HAP-1 (cell line): ENCODE data around the gene STK38L.
A peak's percentile ranks its signal among the peaks of the same experiment; 100 is the strongest.

Experiments
- DNase-seq, 2 experiments: peaks; one replicate each; pipeline ENCODE4 v3.0.0-alpha.2; 2016 to 2020; ENCODE audit warnings: low spot score in 2 of 2
- H3K27me3 ChIP-seq: fragments of 250-450 bp; sonication (Bioruptor Pico); 2 replicates; pipeline ENCODE4 v1.5.1; 2020; ENCODE audit warnings: low read depth, mild to moderate bottlenecking, moderate library complexity
- H3K36me3 ChIP-seq: fragments of 250-450 bp; sonication (Bioruptor Pico); replicated peaks from 2 replicates; pipeline ENCODE4 v1.5.1; 2020; ENCODE audit warnings: mild to moderate bottlenecking
- H3K4me1 ChIP-seq: fragments of 250-450 bp; sonication (Bioruptor Pico); 2 replicates; pipeline ENCODE4 v1.5.1; 2020; ENCODE audit warnings: mild to moderate bottlenecking
- H3K4me3 ChIP-seq: fragments of 250-450 bp; sonication (Bioruptor Pico); 2 replicates; pipeline ENCODE4 v1.5.1; 2020; ENCODE audit warnings: mild to moderate bottlenecking, moderate library complexity
- H3K9me3 ChIP-seq: fragments of 250-450 bp; sonication (Bioruptor Pico); 2 replicates; pipeline ENCODE4 v1.5.1; 2020; ENCODE audit warnings: mild to moderate bottlenecking, moderate library complexity
- in situ Hi-C: fragments of 300-500 bp; cut with MboI; formaldehyde crosslinking; loops from 3 replicates; pipeline ENCODE4 v1.14.3; 2020; ENCODE audit warnings: low sequenced_read_pairs, inconsistent platforms, mixed read lengths

STK38L gene

DNA sequence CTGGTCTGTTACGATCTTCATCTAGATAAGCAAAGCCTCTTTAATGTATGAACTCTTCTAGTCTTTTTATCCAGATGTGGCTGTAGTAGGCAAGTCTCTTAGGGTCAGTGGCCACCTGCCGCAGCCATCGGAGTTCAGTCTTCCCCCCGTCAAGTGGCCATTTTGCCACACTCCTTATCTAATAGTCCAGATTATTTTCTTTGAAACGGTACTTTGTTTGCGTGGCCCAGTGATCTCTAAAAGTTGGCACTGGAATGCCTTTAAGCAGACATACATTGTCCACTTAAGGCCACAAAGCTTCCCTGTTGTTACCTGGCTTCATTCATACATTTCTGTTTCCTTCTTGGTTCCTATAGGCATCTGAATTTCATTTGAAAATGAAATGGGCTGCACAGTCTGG, 52.6 kb downstream of the STK38L start:
- H3K4me1 ChIP-seq, result peaks cover 29% of the 10 kb centered on the region
- no peaks in the 10 kb centered on the region for H3K9me3 ChIP-seq
- in situ Hi-C loops, result loop anchor here (10.0 kb wide), 1 partner anchor 52 kb away; the partner anchor contains the start of gene STK38L
- no peak overlapping the region for H3K4me3 ChIP-seq
- H3K36me3 ChIP-seq, result no peaks in the 10 kb centered on the region; the same call in 1 of the 2 replicates
- no peak for DNase-seq
- no peaks in the 10 kb centered on the region for H3K27me3 ChIP-seq

DNA sequence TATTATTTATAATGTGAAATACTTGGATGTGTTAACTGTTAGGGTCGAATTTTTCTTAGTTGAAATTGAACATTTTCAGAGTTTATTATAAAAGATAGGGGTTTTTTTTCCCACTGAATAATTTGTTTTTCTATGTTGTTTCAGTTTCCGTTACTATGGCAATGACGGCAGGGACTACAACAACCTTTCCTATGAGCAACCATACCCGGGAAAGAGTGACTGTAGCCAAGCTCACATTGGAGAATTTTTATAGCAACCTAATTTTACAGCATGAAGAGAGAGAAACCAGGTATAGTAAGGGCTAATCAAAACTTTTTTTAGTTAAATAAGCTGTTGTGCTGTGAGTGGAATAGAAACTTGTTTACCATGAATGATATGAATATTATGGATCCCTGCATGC, 53.5 kb downstream of the STK38L start:
- Histone ChIP-seq H3K36me3 (no peaks in the 10 kb centered on the region; the same call in 1 of the 2 replicates), H3K9me3 (no peaks in the 10 kb centered on the region), H3K27me3 (no peaks in the 10 kb centered on the region), H3K4me1 (peaks cover 27% of the 10 kb centered on the region), H3K4me3 (no peak overlapping the region)
- in situ Hi-C loops, result loop anchor here (10.0 kb wide), 1 partner anchor 53 kb away; the partner anchor contains the start of gene STK38L
- no peak for DNase-seq

DNA sequence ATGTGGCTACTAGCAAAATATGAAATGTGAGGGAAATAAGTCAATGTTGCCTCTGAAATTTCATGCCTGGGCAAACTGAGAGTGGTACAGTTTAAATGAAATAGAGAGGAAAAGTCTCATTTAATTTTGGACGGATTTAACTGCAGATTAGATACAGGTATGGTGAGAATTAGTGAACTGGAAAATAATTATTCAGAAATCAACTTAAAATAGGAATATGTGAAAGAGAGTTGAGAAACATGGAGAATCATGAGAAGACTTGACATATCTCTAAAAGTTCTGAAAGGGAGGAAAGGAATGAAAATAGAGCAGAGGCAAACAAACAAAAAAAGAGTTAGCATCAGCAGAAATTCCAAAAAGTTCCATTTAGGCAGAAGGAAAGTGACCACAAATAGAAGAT, 55.0 kb downstream of the STK38L start:
- in situ Hi-C loops, result loop anchor here (10.0 kb wide), 1 partner anchor 54 kb away; the partner anchor contains the start of gene STK38L
- no peak overlapping the region for H3K4me3 ChIP-seq
- H3K9me3 ChIP-seq, result no peaks in the 10 kb centered on the region
- peaks cover 11% of the 10 kb centered on the region for H3K4me1 ChIP-seq
- DNase-seq, result no peak
- no peaks in the 10 kb centered on the region for H3K27me3 ChIP-seq
- no peaks in the 10 kb centered on the region; the same call in 1 of the 2 replicates for H3K36me3 ChIP-seq

DNA sequence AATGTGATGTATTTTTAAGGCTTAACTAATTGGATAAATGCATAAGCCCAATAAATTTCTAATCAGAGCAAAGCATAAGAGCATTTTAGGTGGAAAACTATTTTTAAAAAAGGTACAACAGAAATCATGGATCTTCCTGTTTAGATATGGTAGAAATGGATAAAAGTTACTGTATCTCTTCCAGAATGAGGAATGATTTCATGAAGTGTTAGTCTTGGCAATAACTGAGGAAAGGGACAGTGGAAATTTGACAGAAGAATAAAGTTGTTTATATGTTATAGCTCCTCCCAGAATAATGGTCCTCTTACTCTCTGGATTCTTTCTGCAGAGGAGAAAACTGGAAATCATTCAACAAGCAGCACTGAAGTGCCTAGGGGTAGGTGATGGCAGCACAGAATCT, 56.1 kb downstream of the STK38L start:
- Histone ChIP-seq H3K4me1 (peaks cover 8% of the 10 kb centered on the region), H3K27me3 (no peaks in the 10 kb centered on the region), H3K9me3 (no peaks in the 10 kb centered on the region), H3K4me3 (no peak overlapping the region), H3K36me3 (no peaks in the 10 kb centered on the region; the same call in 1 of the 2 replicates)
- no peak for DNase-seq
- in situ Hi-C loops, result loop anchor here (25.0 kb wide), 1 partner anchor 263 kb away; no protein-coding TSS in a partner anchor

DNA sequence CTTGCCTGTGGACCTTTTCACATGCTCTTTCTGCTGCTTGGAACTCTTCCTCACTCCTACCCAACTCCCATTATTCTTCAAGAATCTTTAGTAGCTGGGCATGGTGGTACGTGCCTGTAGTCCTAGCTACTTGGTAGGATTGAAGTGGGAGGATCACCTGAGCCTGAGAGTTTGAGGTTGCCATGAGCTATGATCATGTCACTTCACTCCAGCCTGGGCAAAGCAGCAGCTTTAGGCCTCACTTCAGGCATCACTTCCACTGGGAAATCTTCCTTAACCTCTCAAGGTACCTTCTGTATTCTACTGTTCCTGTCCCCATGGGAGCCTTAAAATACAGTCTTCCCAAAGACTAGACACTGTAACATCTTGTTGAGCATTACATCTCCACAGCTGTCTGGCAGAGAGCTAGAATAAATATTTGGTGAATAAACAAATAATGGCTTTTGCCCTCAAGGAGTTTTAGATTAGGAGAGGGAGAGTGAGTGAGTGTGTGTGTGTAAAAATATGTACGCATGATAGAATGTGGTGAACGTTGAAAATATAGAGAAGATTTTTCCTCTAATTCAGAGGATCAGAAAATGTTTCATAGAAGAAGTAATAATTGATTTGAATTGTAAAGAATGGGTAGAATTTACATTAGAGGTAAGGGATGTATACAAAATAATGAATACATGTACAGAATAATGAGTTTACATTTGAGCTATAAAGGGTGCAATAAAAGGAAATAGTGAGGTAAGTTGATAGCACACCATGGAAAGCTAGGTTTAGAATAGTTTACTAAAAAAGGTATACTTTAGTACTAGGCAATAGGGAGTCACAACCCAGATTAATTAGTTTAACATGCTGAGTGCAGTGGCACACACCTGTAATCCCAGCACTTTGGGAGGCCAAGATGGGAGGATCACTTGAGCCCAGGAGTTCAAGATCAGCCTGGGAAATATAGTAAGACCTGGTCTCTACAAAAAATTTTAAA, 59.3 kb downstream of the STK38L start:
- Histone ChIP-seq H3K9me3 (no peaks in the 10 kb centered on the region), H3K36me3 (no peaks in the 10 kb centered on the region; the same call in 1 of the 2 replicates), H3K4me3 (no peak overlapping the region), H3K4me1 (peaks cover 8% of the 10 kb centered on the region), H3K27me3 (no peaks in the 10 kb centered on the region)
- in situ Hi-C loops, result loop anchor here (25.0 kb wide), 1 partner anchor 266 kb away; no protein-coding TSS in a partner anchor
- no peak for DNase-seq

DNA sequence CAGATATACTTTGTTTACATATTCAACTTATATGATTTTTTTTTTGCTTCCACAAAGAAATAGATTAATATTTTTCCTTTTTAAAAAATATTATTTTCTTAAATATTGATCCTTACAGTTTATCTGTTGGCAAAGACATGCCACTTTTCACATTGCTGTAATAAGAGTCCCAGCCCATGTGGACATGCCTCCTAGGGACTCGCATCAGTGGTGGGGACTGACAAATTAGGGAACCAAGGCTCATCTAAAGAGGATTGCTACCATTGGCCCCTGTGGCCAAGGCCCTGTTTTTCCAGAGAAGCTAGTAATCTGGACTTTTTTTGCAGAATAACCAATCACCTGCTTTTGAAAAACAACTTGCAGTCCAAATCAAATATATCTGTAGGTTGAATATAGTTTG, 60.8 kb downstream of the STK38L start:
- no peak for DNase-seq
- in situ Hi-C loops, result loop anchor here (25.0 kb wide), 1 partner anchor 268 kb away; no protein-coding TSS in a partner anchor
- H3K4me1 ChIP-seq, result peaks cover 8% of the 10 kb centered on the region
- H3K9me3 ChIP-seq, result no peaks in the 10 kb centered on the region
- no peak overlapping the region for H3K4me3 ChIP-seq
- peaks cover 6% of the 10 kb centered on the region for H3K36me3 ChIP-seq
- no peaks in the 10 kb centered on the region for H3K27me3 ChIP-seq

DNA sequence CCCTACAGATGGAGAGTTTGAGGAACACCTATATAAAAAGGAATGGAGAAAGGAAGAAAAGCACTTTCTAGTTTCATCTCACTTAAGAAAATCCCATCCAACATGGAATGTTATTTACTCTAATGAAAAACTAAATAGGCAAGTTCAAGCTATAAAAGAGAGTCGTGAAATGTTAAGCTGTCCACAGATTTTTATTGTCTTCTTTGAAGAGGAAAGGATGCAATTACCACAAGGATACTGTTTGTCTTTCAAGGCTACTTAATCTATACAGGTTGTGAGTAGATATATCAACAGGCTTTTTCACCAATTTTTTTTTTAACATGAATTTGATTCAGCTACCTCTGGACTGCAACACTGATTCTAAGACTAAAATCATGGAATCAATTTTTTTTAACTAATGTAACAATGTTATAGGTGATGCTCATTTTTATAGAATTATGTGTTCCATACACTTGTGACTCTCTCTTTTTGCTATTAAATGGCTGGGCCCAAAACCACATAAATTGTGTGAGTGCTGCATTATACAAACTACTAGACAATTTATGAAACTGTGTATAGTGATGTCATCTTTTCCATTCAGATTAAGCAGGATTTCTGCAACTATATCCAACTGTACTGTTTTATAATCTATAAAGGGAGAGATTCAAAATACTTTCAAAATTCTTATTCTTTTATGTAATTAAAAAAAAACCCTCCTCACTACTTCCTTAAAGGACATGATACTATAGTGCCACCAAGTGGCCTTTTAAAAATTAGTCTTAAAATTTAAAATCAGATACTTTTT, 61.8 kb downstream of the STK38L start:
- no peaks in the 10 kb centered on the region for H3K9me3 ChIP-seq
- DNase-seq, result peak in 1 of 2 experiments; percentile 63
- no peak overlapping the region for H3K4me3 ChIP-seq
- in situ Hi-C loops, result loop anchor here (25.0 kb wide), 1 partner anchor 269 kb away; no protein-coding TSS in a partner anchor
- H3K36me3 ChIP-seq, result peaks cover 6% of the 10 kb centered on the region
- no peaks in the 10 kb centered on the region for H3K27me3 ChIP-seq
- H3K4me1 ChIP-seq, result peaks cover 8% of the 10 kb centered on the region

DNA sequence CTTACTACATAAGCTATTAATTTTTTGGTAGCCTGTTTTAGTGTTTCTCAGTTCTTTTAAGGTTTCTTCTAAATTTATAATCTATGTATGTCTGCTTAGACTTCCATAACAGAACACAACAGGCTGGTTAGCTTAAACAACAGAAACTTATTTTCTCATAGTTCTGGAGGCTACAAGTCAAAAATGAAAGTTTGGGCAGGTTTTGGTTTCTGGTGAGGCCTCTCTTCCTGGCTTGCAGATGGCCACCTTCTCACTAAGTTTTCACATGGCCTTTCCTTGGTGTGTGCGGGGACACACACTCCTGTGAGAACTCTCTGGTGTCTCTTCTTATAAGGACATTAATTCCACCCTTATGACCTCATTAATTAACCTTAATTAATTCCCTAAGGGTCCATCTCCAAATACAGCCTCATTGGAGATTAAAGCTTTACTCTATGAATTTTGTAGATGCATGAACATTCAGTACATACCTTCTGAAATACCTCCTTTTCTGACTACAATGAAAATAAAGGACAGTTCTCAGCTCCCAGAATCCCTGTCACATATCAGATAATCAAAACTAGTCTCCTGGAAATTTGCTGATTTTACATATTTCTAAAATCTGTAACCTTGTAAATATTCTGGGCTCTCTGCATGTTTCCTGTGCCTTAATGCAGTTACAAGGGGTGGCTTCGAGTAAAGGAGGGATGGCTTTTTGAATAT, 65.4 kb downstream of the STK38L start:
- no peaks in the 10 kb centered on the region for H3K4me1 ChIP-seq
- H3K9me3 ChIP-seq, result no peaks in the 10 kb centered on the region
- H3K27me3 ChIP-seq, result no peaks in the 10 kb centered on the region
- DNase-seq, result no peak
- peaks cover 6% of the 10 kb centered on the region for H3K36me3 ChIP-seq
- in situ Hi-C loops, result loop anchor here (25.0 kb wide), 1 partner anchor 272 kb away; no protein-coding TSS in a partner anchor
- H3K4me3 ChIP-seq, result no peak overlapping the region

DNA sequence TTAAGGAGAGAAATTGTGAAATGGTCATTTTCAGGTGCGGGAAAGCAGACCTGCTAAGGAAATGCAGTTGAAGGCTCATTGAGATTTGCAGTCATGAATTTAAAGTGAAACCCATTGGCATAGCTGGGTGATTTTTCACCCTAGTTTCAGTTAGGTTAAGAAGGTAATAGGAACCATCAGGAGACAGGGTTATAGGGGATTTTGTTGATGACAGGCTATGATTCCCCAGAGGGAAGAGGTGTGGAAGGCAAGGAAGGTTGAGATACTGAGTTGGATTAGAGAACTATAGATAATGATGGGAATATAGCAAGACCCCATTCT, 65.9 kb downstream of the STK38L start:
- in situ Hi-C loops, result loop anchor here (25.0 kb wide), 1 partner anchor 273 kb away; no protein-coding TSS in a partner anchor
- Histone ChIP-seq H3K36me3 (peaks cover 8% of the 10 kb centered on the region), H3K4me3 (no peak overlapping the region), H3K4me1 (no peaks in the 10 kb centered on the region), H3K27me3 (no peaks in the 10 kb centered on the region), H3K9me3 (no peaks in the 10 kb centered on the region)
- DNase-seq, result no peak

DNA sequence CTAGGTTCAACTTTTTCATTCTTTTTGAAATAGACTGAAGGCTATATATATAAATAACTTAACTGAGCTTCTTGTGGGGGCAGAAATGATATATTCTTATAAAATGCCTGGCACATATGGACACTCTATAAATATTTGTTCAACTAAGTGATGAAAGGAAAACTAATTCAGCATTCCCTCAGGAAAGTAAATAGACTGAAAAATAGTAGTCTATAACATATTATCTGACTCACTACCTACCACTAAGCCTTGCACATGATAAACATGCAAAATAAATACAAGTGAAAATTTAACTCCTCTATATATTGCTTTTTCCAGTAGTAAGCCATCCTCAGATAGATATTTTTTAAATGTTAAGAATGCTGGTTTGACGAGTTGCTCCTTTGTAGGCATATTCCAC, 72.9 kb downstream of the STK38L start:
- Histone ChIP-seq H3K36me3 (peaks cover 9% of the 10 kb centered on the region), H3K4me1 (peaks cover 9% of the 10 kb centered on the region), H3K4me3 (no peak overlapping the region), H3K27me3 (no peaks in the 10 kb centered on the region), H3K9me3 (no peaks in the 10 kb centered on the region)
- no peak for DNase-seq
- in situ Hi-C loops, result loop anchor here (25.0 kb wide), 1 partner anchor 280 kb away; no protein-coding TSS in a partner anchor

DNA sequence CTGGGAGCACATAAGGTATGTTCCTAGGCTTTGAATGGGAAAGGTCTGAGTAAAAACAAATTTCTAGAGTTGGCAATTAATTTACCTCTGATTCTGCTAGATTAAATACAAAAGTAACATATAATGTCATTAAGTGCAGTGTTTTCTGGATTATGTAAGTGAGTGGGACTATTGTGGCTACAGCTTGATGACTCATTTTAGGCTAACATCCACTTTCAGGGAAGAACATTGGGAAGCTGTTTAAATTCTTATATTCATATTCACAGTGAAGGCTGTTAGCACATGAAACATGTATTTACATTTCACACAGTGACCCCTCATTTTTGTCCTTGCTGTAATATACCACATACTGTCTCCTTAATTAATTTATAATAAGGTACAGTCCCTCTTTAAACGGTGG, 75.3 kb downstream of the STK38L start:
- Histone ChIP-seq H3K36me3 (peaks cover 21% of the 10 kb centered on the region), H3K27me3 (no peaks in the 10 kb centered on the region), H3K4me3 (no peak overlapping the region), H3K4me1 (peaks cover 9% of the 10 kb centered on the region), H3K9me3 (no peaks in the 10 kb centered on the region)
- in situ Hi-C loops, result loop anchor here (25.0 kb wide), 1 partner anchor 282 kb away; no protein-coding TSS in a partner anchor
- peak in 1 of 2 experiments; percentile 42 for DNase-seq

DNA sequence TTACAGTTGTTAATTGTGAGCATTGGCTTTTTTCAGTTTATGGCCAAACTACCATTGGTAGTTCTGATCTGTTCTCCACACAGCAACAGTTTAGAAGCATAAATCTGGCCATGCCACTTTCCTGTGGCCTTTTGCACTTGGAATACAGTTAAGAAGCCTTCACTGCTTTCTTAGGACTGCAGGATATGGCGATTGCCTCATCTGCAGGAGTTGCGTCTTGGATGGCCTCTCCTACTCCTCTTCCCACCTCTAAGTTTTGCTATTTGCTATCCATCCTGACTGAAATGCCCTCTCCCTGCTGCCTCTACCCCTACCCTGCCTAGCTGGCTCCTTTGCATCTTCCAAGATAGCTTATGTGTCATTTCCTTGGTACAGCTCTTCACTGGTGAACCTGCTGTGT, 75.8 kb downstream of the STK38L start:
- DNase-seq, result no peak
- H3K4me1 ChIP-seq, result peaks cover 9% of the 10 kb centered on the region
- peaks cover 21% of the 10 kb centered on the region for H3K36me3 ChIP-seq
- in situ Hi-C loops, result loop anchor here (25.0 kb wide), 1 partner anchor 283 kb away; no protein-coding TSS in a partner anchor
- H3K27me3 ChIP-seq, result no peaks in the 10 kb centered on the region
- no peak overlapping the region for H3K4me3 ChIP-seq
- no peaks in the 10 kb centered on the region for H3K9me3 ChIP-seq

DNA sequence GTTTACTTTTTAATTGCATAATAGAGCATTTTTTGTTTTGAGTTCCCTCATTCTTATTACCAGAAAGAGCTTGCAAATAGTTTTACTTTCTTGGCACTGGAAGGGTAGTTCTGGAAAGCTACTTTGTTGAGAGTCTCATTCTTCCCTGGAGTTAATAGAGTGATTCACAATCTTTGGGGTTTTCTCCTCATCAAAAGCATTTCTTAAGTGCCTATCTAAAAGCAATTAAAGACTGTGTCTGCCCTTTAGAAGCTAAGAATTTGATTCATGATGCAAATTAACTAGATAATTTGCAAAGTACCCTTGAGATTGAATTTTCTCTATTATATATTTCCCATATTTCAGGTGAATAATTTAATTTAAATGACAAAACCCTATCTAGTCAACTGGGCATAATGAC, 80.4 kb downstream of the STK38L start:
- Histone ChIP-seq H3K9me3 (no peaks in the 10 kb centered on the region), H3K4me1 (peaks cover 3% of the 10 kb centered on the region), H3K36me3 (peaks cover 15% of the 10 kb centered on the region), H3K27me3 (no peaks in the 10 kb centered on the region), H3K4me3 (no peak overlapping the region)
- in situ Hi-C loops, result loop anchor here (25.0 kb wide), 1 partner anchor 287 kb away; no protein-coding TSS in a partner anchor
- no peak for DNase-seq
